OCI-LY7 (cell line): ENCODE data around the gene LCE1D.

ENCODE experiments used
- CTCF ChIP-seq: fragments of 200-600 bp; sonication (generic); conservative IDR thresholded peaks from 2 replicates; pipeline ENCODE4 v1.5.1; 2014; ENCODE audit warnings: mild to moderate bottlenecking, antibody characterized with exemption, low read length, moderate library complexity, mixed read lengths
- EZH2phosphoT487 ChIP-seq: fragments of 200-600 bp; sonication (generic); IDR thresholded peaks from 2 replicates; pipeline ENCODE4 v1.6.1; 2018; ENCODE audit warnings: low read depth, borderline replicate concordance, mild to moderate bottlenecking, mixed run types, antibody characterized with exemption, low read length, moderate library complexity, mixed read lengths

- no peak for TF ChIP-seq CTCF
- no peak for TF ChIP-seq EZH2phosphoT487
These were observed 27.5 kb upstream of the LCE1D start for GRCh38 chr1:152768847-152769533.
